HCEC 1CT (cell line): ENCODE results near the gene SLC38A10.
A peak's percentile ranks its signal among the peaks of the same experiment; 100 is the strongest.

ENCODE experiments used
- DNase-seq: peaks from one replicate; pipeline ENCODE4 v3.0.0-alpha.2; 2017

Gene SLC38A10

GRCh38 chr17:81251709-81252301 is 43.3 kb downstream of the SLC38A10 start:
- DNase-seq, result no peak

- no peak for DNase-seq
These were observed 43.9 kb downstream of the SLC38A10 start for GRCh38 chr17:81251094-81251708.

GRCh38 chr17:81250286-81251093 is 44.6 kb downstream of the SLC38A10 start:
- no peak for DNase-seq

DNA sequence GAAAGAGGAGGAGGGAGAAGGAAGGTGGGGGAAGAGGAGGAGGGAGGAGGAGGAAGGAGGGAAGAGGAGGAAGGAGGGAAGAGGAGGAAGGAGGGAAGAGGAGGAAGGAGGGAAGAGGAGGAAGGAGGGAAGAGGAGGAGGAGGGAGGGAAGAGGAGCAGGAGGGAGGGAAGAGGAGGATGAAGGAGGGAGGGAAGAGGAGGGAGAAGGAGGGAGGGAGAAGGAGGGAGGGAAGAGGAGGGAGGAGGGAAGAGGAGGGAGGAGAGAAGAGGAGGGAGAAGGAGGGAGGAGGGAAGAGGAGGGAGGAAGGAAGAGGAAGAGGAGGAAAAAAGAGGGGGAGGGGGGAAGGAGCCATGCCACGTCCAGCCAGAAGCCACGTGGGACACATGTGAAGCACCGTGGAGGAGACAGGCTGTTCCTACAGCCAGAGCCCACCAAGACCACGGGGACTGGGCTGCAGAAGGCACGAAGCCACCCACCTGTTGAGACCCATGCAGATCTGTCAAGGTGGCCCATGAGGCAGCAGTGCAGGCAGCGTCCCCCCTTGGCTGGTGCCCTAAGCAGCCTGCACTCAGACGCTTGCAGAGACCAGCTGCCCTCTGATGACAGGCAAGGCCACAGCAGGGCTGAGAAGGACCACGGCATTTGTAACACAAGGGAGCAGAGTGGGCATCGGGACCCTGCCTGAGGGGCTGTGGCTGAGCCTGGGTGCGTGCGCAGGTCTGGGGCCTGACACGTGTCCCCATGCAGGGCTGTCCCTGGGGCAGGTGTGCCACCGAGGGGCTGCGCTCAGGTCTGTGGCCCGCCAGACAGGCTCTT is 45.7 kb downstream of the SLC38A10 start:
- DNase-seq, result no peak

- DNase-seq, result no peak
These were observed 46.5 kb downstream of the SLC38A10 start for GRCh38 chr17:81248649-81249048.

- DNase-seq, result no peak
These were observed 47.6 kb downstream of the SLC38A10 start for GRCh38 chr17:81247339-81247990.

DNA sequence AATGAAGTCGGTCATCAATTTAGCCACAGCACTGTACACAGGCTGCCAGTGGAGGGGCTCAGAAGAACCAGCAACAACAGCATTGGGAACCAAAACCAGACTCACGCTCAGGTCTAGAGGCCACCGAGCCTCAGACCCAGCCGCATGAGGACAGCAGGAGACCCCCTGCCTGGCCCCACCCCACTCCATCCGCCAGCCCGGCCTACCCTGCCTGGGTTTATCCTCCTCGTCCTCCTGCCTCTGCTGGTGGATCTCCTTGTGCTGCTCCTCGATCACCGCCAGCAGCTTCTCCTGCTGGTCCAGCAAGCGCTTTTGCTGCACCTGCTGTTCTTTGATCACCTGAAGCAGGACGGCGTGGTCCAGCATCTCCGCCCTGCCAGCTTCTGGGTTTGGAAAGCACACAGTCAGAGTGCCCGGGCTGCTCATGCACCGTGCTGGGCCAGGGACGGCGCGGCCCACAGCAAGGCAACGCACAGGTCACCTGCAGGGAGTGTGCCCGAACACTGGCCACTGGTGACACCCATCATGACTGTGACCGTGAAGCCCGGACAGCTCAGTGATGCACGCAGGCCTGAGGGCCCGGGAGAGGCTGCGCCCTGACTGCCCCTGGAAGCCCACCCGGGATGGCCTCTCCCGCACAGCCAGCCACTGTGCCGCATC is 48.3 kb downstream of the SLC38A10 start:
- no peak for DNase-seq

- DNase-seq, result no peak
These were observed 48.8 kb downstream of the SLC38A10 start for GRCh38 chr17:81246343-81246670.

DNA sequence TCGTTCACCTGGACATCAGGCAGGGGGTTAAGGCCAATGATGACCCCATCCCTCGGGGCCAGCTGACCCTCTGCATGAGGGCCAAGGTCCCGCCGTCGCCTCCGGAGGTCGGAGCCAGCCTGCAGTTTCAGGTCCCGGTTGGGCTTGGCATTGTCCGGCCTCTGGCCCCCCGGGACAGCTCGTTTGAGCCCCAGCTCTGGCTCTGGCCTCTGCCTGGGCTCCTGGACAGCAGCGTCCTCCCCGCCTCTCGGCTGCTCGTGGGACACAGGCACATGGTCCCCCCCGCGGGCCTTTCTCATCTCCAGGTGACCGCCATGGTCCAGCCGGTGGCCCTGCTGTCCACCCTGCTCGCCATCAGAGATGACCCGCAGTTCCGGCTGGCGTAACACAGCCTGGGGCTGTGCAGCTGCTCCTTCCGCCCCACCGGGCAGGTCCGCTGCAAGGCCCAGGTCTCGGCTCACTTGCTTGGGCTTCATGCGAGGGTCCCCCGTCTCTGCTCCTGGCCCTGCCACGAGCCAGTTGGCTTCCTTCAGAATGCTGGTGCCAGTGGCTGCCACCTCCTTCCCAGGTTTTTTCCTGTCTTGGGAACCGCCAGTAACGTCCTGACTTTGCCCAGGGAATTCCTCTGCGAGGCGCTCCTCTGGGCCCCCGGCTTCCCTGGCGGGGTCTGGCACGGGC is 49.3 kb downstream of the SLC38A10 start:
- no peak for DNase-seq

- DNase-seq, result no peak
These were observed 50.0 kb downstream of the SLC38A10 start for GRCh38 chr17:81245024-81245664.

- DNase-seq, result no peak
These were observed 50.6 kb downstream of the SLC38A10 start for GRCh38 chr17:81244358-81245023.

GRCh38 chr17:81243333-81243664 is 51.8 kb downstream of the SLC38A10 start:
- DNase-seq, result no peak

GRCh38 chr17:81242421-81243332 is 52.4 kb downstream of the SLC38A10 start:
- DNase-seq, result no peak

DNA sequence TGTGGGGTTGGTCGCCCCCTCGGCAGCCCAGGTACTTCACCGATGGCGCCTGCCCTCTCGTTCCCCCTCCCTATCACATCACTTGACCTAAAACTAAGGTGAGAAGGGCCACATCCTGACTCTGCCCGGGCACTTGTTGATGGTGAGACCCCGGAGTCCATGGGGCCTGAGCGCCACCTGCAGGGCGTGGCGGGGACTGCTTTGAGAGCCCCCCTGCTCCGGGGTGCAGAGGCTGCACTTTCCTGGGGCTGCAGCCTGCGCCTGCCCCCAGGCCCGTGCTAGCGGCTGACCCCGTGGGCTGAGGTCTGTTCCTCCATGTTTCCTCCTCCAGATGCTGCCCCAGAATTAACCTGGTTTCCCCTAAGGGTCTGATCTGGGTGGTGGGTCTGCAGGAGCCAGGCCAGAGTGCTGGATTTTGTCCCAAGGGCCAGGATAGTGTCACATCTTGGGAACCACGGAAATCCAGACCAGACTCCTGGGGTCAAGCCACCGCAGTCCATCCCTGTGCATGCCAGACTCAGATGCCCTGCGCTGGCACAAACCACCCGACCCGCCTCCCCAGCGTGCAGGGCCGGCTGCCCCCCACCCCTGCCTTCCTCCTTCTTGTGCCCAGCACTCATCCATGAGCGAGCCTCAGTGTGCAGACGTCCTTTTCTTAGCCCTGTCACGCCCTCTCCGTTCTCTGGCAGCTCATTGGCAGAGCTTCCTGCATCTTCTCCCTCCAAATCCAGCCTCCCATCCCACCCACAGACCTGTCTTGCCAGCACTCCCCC is 53.3 kb downstream of the SLC38A10 start:
- DNase-seq, result peak; percentile 21

- no peak for DNase-seq
These were observed 53.9 kb downstream of the SLC38A10 start for GRCh38 chr17:81241203-81241602.

- DNase-seq, result no peak
These were observed 54.3 kb downstream of the SLC38A10 start for GRCh38 chr17:81240761-81241160.

GRCh38 chr17:81239714-81240555 is 55.2 kb downstream of the SLC38A10 start:
- DNase-seq, result no peak
